ENCODE results near the gene TRAM2.

- TF ChIP-seq CTCF (IDR thresholded peaks at IDR 0.05; ENCODE audit: low read depth, low read length, poor library complexity, severe bottlenecking) (no peak), EZH2phosphoT487 (IDR thresholded peaks at IDR 0.05; ENCODE audit: borderline replicate concordance, low read length) (no peak)
These were observed 18.3 kb upstream of the TRAM2 start for GRCh38 chr6:52595000-52595795.
